Karpas-422 (cell line): Measurements from ENCODE around the gene FGF12. TPM values are rescaled to one million over a fixed set of nuclear protein-coding genes. Genes with fewer than 3 reads are reported as not detected.
"Not testable (repeated sequence)": the region's sequence is repeated elsewhere in the genome, so short reads cannot be mapped to it uniquely, and the experiment has no call there.

Experiments
- DNase-seq: peaks from one replicate; pipeline ENCODE4 v3.0.0-alpha.2; 2015
- H2AFZ ChIP-seq: fragments of 200-600 bp; sonication (generic); 2 replicates; pipeline ENCODE4 v1.6.1; 2014; ENCODE audit warnings: antibody characterized with exemption, low read length, mixed read lengths
- H3K27ac ChIP-seq: fragments of 200-600 bp; sonication (generic); 2 replicates; pipeline ENCODE4 v1.5.1; 2014; ENCODE audit warnings: mild to moderate bottlenecking, low read length, moderate library complexity
- H3K27me3 ChIP-seq: fragments of 200-600 bp; sonication (generic); 2 replicates; pipeline ENCODE4 v1.6.1; 2014; ENCODE audit warnings: low read length, mixed read lengths
- H3K36me3 ChIP-seq: fragments of 200-600 bp; sonication (generic); 2 replicates; pipeline ENCODE4 v1.6.1; 2014; ENCODE audit warnings: low read length, mixed read lengths; ENCODE audit not compliant: insufficient read depth
- H3K4me1 ChIP-seq: fragments of 200-600 bp; sonication (generic); 2 replicates; pipeline ENCODE4 v1.6.1; 2014; ENCODE audit warnings: mild to moderate bottlenecking, low read length, mixed read lengths
- H3K4me2 ChIP-seq: fragments of 200-600 bp; sonication (generic); 2 replicates; pipeline ENCODE4 v1.6.1; 2014; ENCODE audit warnings: low read length, low read depth, mild to moderate bottlenecking; ENCODE audit not compliant: poor library complexity, severe bottlenecking
- H3K4me3 ChIP-seq: fragments of 200-600 bp; sonication (generic); 2 replicates; pipeline ENCODE4 v1.5.1; 2014; ENCODE audit warnings: mild to moderate bottlenecking, antibody characterized with exemption, low read length, mixed read lengths
- H3K79me2 ChIP-seq: fragments of 200-600 bp; sonication (generic); 2 replicates; pipeline ENCODE4 v1.6.1; 2014; ENCODE audit warnings: mild to moderate bottlenecking, low read length, mixed read lengths
- H3K9ac ChIP-seq: fragments of 200-600 bp; sonication (generic); 2 replicates; pipeline ENCODE4 v1.6.0; 2014; ENCODE audit warnings: low read length
- H3K9me2 ChIP-seq: fragments of 200-600 bp; sonication (generic), shearing (Covaris generic); replicated peaks from 2 replicates; pipeline ENCODE4 v1.6.0; 2014; ENCODE audit warnings: mild to moderate bottlenecking, low read length, moderate library complexity; ENCODE audit not compliant: insufficient read depth
- H3K9me3 ChIP-seq: fragments of 300-700, 200-600 bp; sonication (generic); 2 replicates; pipeline ENCODE4 v1.6.1; 2014; ENCODE audit warnings: low read length, mixed read lengths
- H4K20me1 ChIP-seq: fragments of 200-600 bp; sonication (generic); 2 replicates; pipeline ENCODE4 v1.6.1; 2014; ENCODE audit warnings: mild to moderate bottlenecking, antibody characterized with exemption, low read length, low read depth; ENCODE audit not compliant: insufficient read depth
- total RNA-seq: library from RNA; depleted of rRNA; stranded (reverse); fragments of >200 nt; shearing (Covaris generic); gene quantifications from 2 replicates; pipeline ENCODE4 v1.2.3, GENCODE V29; 2014; ENCODE audit warnings: low replicate concordance

Gene FGF12
- total RNA-seq, 1 experiment from 2014 or later: not detected

DNA sequence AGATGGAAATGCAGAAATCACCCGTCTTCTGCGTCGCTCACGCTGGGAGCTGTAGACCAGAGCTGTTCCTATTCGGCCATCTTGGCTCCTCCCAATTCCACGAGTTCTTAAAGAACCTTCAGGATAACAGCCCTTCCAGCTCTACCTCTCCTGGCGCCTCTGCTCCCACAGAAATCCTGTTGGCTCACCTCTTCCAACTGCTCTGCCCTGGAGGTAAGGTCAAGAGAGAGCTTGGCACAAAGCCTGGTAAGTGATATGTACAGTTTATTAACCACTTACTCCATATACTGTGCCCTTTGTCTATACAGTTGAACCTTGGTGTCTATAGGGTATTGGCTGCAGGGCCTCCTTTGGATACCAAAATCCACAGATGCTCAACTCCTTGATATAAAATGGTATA is 17.8 kb upstream of the FGF12 start:
- no peak overlapping the region for H2AFZ ChIP-seq
- H3K27me3 ChIP-seq: no peaks in the 10 kb centered on the region; the same call in 1 of the 2 replicates
- DNase-seq: no peak
- H3K9me3 ChIP-seq: no peaks in the 10 kb centered on the region
- no peak overlapping the region for H3K4me2 ChIP-seq
- H3K79me2 ChIP-seq: no peaks in the 10 kb centered on the region
- H3K9me2 ChIP-seq: no peaks in the 10 kb centered on the region
- H4K20me1 ChIP-seq: no peaks in the 10 kb centered on the region
- no peaks in the 10 kb centered on the region for H3K4me1 ChIP-seq
- no peaks in the 10 kb centered on the region for H3K36me3 ChIP-seq
- H3K27ac ChIP-seq: no peak overlapping the region
- no peak overlapping the region for H3K4me3 ChIP-seq
- H3K9ac ChIP-seq: no peak overlapping the region

DNA sequence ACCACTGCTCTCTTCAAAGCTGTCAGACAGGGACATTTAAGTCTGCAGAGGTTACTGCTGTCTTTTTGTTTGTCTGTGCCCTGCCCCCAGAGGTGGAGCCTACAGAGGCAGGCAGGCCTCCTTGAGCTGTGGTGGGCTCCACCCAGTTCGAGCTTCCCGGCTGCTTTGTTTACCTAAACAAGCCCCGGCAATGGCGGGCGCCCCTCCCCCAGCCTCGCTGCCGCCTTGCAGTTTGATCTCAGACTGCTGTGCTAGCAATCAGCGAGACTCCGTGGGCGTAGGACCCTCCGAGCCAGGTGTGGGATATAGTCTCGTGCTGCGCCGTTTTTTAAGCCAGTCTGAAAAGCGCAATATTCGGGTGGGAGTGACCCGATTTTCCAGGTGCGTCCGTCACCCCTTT is 17.3 kb upstream of the FGF12 start:
- H3K4me3 ChIP-seq, H3K4me1 ChIP-seq, H3K4me2 ChIP-seq, H3K27ac ChIP-seq, H3K27me3 ChIP-seq, H4K20me1 ChIP-seq, H2AFZ ChIP-seq, H3K9me2 ChIP-seq, H3K9ac ChIP-seq, H3K36me3 ChIP-seq, H3K9me3 ChIP-seq, H3K79me2 ChIP-seq, DNase-seq: not testable (repeated sequence)

DNA sequence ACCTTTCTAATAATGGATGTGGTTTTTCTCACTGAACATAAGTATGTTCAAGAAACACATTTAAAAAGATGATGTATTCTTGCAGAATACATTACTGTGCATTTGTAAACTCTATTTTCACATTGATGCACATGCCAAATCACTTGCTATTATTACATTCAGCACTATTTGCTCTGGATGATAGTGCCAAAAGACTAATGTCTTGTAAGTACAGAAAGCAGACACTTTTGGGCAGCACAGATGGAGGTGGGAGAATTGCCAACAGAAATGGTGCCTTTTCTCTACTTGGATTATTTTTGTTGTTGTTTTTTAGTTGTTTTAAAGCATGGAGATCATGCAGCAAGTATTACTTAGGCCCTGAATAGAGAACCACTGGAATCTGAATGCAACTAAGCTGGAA is 10.2 kb upstream of the FGF12 start:
- no peaks in the 10 kb centered on the region for H3K79me2 ChIP-seq
- no peak overlapping the region for H3K4me3 ChIP-seq
- no peaks in the 10 kb centered on the region for H4K20me1 ChIP-seq
- H3K9ac ChIP-seq: no peak overlapping the region
- no peaks in the 10 kb centered on the region for H3K27me3 ChIP-seq
- no peaks in the 10 kb centered on the region for H3K9me2 ChIP-seq
- H3K4me1 ChIP-seq: no peaks in the 10 kb centered on the region
- H3K4me2 ChIP-seq: no peak overlapping the region
- DNase-seq: no peak
- no peaks in the 10 kb centered on the region for H3K36me3 ChIP-seq
- no peaks in the 10 kb centered on the region for H3K9me3 ChIP-seq
- no peak overlapping the region for H3K27ac ChIP-seq
- H2AFZ ChIP-seq: no peak overlapping the region

DNA sequence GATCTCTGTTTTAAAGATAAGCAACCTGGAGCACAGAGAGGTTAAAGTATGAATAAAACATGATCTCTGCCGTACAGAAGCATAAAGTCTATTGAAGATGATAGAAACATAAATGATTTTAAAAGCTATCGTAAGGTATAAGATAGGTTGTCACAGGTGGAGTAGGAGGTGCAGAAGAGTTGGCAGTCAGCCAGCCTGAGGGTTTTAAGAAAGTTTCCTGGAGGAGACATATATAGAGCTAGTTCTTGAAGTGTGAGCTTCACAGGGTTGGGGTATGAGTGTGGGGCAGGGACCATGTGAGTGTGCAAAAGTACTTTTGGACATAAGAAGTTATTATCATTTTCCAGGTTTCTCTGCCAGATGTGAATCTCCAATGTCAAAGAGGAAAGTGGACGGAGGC is 3.9 kb upstream of the FGF12 start:
- H3K27me3 ChIP-seq: no peaks in the 10 kb centered on the region
- no peak overlapping the region for H3K9ac ChIP-seq
- H2AFZ ChIP-seq: no peak overlapping the region
- H3K9me3 ChIP-seq: no peaks in the 10 kb centered on the region
- no peaks in the 10 kb centered on the region for H3K9me2 ChIP-seq
- no peak overlapping the region for H3K4me2 ChIP-seq
- no peaks in the 10 kb centered on the region for H3K36me3 ChIP-seq
- DNase-seq: no peak
- no peak overlapping the region for H3K27ac ChIP-seq
- H4K20me1 ChIP-seq: no peaks in the 10 kb centered on the region
- no peaks in the 10 kb centered on the region for H3K4me1 ChIP-seq
- no peaks in the 10 kb centered on the region for H3K79me2 ChIP-seq
- H3K4me3 ChIP-seq: no peak overlapping the region

- no peak overlapping the region for H3K27ac ChIP-seq
These were observed 956 bp downstream of the FGF12 start for GRCh38 chr3:192726385-192726784.

GRCh38 chr3:192719964-192720363 is 7.4 kb downstream of the FGF12 start:
- no peaks in the 10 kb centered on the region for H4K20me1 ChIP-seq
- H3K79me2 ChIP-seq: no peaks in the 10 kb centered on the region
- no peaks in the 10 kb centered on the region for H3K4me1 ChIP-seq
- no peaks in the 10 kb centered on the region for H3K36me3 ChIP-seq
- H3K9me2 ChIP-seq: no peaks in the 10 kb centered on the region
- DNase-seq: no peak
- H3K9me3 ChIP-seq: no peaks in the 10 kb centered on the region
- H3K27ac ChIP-seq: no peak overlapping the region
- H3K9ac ChIP-seq: no peak overlapping the region
- no peak overlapping the region for H3K4me2 ChIP-seq
- no peaks in the 10 kb centered on the region for H3K27me3 ChIP-seq
- no peak overlapping the region for H3K4me3 ChIP-seq
- H2AFZ ChIP-seq: no peak overlapping the region

More at GRCh38 chr3:192726385-192726784, 956 bp downstream of the FGF12 start:
- H4K20me1 ChIP-seq: no peaks in the 10 kb centered on the region
- H3K36me3 ChIP-seq: no peaks in the 10 kb centered on the region
- no peak overlapping the region for H3K4me2 ChIP-seq
- H2AFZ ChIP-seq: no peak overlapping the region
- DNase-seq: no peak
- no peaks in the 10 kb centered on the region for H3K9me2 ChIP-seq
- H3K9ac ChIP-seq: no peak overlapping the region
- H3K9me3 ChIP-seq: no peaks in the 10 kb centered on the region
- H3K27me3 ChIP-seq: no peaks in the 10 kb centered on the region
- no peaks in the 10 kb centered on the region for H3K79me2 ChIP-seq
- H3K4me1 ChIP-seq: no peaks in the 10 kb centered on the region
- H3K4me3 ChIP-seq: no peak overlapping the region

- no peak for DNase-seq
- no peaks in the 10 kb centered on the region for H3K4me1 ChIP-seq
- no peaks in the 10 kb centered on the region for H3K36me3 ChIP-seq
- no peak overlapping the region for H3K9ac ChIP-seq
- no peaks in the 10 kb centered on the region for H3K9me3 ChIP-seq
- H3K79me2 ChIP-seq: no peaks in the 10 kb centered on the region
- H2AFZ ChIP-seq: no peak overlapping the region
- no peak overlapping the region for H3K4me3 ChIP-seq
- H3K9me2 ChIP-seq: no peaks in the 10 kb centered on the region
- H3K4me2 ChIP-seq: no peak overlapping the region
- H3K27me3 ChIP-seq: no peaks in the 10 kb centered on the region
- H4K20me1 ChIP-seq: no peaks in the 10 kb centered on the region
- H3K27ac ChIP-seq: no peak overlapping the region
These were observed 9.2 kb downstream of the FGF12 start for GRCh38 chr3:192718156-192718555.

DNA sequence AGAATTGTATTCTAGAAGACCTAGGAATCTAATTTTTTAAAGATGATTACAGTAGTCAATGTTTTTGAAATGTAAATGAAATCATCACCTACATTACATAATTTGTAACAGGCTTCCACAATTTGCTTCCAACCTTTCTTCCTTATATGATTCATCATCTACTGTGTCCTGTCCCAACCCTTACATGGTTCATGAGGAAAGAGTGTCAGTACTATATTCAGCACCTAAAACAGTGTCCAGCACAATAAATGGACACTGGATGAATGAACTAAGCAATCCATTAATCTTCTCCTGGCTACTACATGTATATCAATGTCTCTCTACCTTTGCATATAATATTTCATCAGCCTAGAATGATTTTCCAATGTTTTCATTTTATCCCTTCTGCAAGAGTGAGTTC is 12.2 kb downstream of the FGF12 start:
- Histone ChIP-seq H3K27ac (no peak overlapping the region), H3K4me3 (no peak overlapping the region), H3K9me3 (no peaks in the 10 kb centered on the region), H2AFZ (no peak overlapping the region), H3K4me1 (no peaks in the 10 kb centered on the region), H4K20me1 (no peaks in the 10 kb centered on the region), H3K27me3 (no peaks in the 10 kb centered on the region), H3K9me2 (no peaks in the 10 kb centered on the region), H3K36me3 (no peaks in the 10 kb centered on the region), H3K9ac (no peak overlapping the region), H3K79me2 (no peaks in the 10 kb centered on the region), H3K4me2 (no peak overlapping the region)
- no peak for DNase-seq

- H2AFZ ChIP-seq, H3K27ac ChIP-seq, H3K79me2 ChIP-seq, H3K9me2 ChIP-seq, H3K4me2 ChIP-seq, H3K9me3 ChIP-seq, H3K4me1 ChIP-seq, H3K36me3 ChIP-seq, H3K27me3 ChIP-seq, H3K9ac ChIP-seq, DNase-seq, H3K4me3 ChIP-seq, H4K20me1 ChIP-seq: not testable (repeated sequence)
These were observed 16.2 kb downstream of the FGF12 start for GRCh38 chr3:192711126-192711525.
